ENCODE results near the gene GPHN.
"Not testable (repeated sequence)": the region's sequence is repeated elsewhere in the genome, so short reads cannot be mapped to it uniquely, and the experiment has no call there.

Gene GPHN

DNA sequence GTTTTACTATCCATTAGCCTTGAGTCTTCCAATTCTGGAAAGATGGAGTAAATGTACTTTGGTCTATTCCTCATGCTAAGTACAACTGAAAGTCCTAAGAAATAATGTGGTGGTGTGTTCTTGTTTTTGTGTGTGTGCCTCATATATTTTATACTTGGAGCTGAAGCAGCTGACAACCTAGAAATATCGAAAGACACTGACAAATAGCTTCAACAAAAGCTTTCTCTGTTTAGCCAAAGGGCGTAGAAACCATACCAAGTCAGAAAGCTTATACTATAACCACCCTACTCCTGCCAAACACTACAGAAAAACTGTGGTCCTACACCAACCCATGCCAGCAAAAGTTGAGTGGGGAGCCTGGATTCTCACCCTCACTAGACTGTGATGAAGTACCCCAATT is 188.4 kb downstream of the GPHN start:
- no peak for DNase-seq

- DNase-seq = no peak
Measured at GRCh38 chr14:66698503-66698902, 190.6 kb downstream of the GPHN start.

- no peak for DNase-seq
Measured at GRCh38 chr14:66701813-66702212, 193.9 kb downstream of the GPHN start.

- no peak for DNase-seq
Measured at GRCh38 chr14:66708267-66708666, 200.3 kb downstream of the GPHN start.

DNA sequence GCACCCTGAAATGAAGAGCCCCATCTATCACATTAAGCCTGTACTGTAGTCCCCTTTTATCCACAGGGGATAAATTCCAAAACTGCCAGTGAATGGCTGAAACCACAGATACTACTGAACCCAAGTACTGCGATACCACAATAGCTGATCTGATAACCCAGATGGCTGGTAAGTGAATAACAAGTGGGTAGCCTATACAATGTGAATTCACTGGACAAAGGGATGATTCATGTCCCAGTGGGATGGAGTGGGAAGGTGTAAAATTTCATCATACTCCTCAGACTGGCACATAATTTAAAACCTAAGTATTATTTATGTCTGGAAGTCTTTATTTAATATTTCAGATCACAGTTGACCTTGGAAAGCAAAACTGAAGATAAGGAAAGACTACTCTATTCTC is 201.3 kb downstream of the GPHN start:
- DNase-seq = no peak

DNA sequence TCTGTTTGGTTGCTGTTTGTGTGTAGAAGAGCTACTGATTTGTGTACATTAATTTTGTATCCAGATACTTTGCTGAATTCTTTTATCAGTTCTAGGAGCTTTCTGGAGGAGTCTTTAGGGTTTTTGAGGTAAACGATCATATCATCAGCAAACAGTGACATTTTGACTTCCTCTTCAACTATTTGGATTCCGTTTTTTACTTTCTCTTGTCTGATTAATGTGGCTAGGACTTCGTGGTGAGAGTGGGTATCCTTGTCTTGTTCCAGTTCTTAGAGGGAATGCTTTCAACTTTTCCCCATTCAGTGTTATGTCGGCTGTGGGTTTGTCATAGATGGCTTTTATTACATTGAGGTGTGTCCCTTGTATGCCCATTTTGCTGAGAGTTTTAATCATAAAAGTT is 206.3 kb downstream of the GPHN start:
- not testable (repeated sequence) for DNase-seq

- not testable (repeated sequence) for DNase-seq
Measured at GRCh38 chr14:66715313-66715712, 207.4 kb downstream of the GPHN start.

DNA sequence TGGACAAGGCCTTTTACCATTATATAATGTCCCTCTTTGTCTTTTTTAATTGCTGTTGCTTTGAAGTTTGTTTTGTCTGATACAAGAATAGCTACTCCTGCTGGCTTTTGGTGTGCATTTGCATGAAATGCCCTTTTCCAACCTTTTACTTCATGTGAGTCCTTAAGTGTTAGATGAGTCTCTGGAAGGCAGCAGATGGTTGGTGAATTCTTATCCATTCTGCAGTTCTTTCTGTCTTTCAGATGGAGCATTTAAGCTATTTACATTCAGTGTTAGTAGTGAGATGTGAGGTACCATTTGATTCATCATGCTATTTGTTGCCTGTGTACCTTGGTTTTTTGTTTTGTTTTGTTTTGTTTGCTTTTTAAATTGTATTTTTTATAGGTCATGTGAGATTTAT is 208.3 kb downstream of the GPHN start:
- no peak for DNase-seq

DNA sequence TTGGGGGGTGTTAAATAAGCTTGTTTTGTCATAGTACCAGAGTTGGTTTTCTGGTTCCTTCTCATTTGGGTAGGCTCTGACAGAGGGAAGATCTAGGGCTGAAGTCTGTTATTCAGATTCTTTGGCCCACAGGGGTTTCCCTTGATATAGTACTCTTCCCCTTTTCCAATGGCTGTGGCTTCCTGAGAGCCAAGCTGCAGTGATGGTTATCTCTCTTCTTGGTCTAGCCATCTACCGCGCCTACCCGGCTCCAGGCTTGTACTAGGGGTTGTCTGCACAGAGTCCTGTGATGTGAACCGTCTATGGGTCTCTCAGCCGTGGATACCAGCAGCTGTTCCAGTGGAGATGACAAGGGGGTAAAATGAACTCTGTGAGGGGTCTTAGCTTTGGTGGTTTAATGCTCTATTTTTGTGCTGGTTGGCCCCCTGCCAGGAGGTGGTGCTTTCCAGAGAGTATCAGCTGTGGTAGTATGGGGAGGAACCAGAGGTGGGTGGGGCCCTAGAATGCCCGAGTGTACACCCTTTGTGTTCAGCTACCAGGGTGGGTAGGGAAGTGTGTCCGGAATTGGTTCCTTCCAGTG is 209.7 kb downstream of the GPHN start:
- DNase-seq = no peak

DNA sequence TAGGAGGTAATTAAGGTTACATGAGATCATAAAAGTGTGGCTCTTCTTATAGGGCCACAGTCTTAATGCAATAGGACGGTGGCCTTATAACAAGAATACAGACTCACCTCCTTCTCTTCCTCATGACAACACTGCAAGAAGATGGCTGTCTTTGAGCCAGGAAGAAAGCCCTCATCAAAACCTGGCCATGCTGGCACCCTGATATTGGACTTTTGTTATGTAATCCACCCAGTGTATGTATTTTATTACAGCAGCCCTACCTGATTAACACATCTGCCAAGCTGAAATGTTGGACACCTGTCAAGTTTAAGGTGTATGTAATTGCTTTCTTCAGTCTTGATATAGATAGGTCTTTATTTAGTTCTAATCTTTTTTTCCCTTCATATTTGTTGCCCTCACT is 217.0 kb downstream of the GPHN start:
- DNase-seq = no peak

DNA sequence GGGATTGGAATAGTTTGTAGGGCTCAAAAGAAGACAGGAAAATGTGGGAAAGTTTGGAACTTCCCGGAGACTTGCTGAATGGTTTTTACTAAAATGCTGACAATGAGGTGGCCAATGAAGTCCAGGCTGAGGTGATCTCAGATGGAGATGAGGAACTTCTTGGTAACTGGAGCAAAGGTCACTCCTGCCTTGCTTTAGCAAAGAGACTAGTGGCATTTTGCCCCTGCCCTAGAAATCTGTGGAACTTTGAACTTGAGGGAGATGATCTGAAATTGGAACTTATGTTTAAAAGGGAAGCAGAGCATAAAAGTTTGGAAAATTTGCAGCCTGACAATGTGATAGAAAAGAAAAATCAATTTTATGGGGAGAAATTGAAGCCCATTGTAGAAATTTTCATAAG is 223.4 kb downstream of the GPHN start:
- DNase-seq = not testable (repeated sequence)

DNA sequence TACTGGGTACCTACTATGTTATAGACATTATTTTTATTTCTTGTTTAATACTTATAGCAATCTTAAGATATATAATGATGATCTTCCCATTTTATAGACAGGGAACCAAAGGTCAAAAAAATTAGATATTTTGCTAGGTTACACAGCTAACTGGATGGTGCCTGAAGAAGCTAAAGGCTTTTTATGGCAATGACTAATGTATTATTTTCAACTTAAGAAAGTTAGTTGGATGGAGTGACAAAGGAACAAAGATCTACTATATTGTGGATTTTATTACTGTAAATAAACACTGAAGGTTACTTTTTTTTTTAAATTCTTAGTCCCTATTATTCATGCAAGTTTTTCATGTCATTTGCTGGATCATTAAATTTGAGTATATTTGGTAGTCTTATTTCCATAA is 227.9 kb downstream of the GPHN start:
- DNase-seq = no peak

GRCh38 chr14:66739826-66740225 is 231.9 kb downstream of the GPHN start:
- no peak for DNase-seq

GRCh38 chr14:66745078-66745477 is 237.1 kb downstream of the GPHN start:
- DNase-seq = no peak

GRCh38 chr14:66746316-66747006 is 238.5 kb downstream of the GPHN start:
- DNase-seq = no peak

- DNase-seq = no peak
Measured at GRCh38 chr14:66752109-66752508, 244.2 kb downstream of the GPHN start.

DNA sequence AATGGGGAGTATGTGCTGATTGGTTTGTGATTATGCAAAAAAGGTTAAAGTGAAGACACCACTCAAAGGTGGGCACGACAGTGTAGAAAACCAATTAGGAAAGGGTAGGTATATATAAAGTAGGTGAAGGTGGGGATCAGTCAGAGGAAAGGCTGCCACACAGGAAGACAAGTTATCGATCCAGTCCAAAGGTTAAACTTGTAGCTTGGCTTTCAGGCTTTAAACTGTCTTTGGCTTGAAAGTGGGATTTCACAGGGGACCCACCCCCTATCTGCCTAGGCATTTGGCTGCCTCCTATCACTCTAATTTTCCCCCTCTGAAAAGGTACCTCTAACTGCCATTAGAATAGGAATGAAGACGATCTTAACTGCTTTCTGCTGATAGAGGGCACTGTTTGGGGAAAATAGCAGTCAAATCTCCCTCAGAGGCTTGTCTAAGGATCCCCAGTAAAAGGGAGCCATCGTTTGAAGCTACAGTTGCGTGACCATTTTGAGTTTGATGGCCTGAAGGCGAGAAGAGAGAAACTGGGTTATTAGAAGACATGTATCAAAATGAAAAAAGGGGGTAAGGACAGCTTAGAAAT is 250.2 kb downstream of the GPHN start:
- no peak for DNase-seq

DNA sequence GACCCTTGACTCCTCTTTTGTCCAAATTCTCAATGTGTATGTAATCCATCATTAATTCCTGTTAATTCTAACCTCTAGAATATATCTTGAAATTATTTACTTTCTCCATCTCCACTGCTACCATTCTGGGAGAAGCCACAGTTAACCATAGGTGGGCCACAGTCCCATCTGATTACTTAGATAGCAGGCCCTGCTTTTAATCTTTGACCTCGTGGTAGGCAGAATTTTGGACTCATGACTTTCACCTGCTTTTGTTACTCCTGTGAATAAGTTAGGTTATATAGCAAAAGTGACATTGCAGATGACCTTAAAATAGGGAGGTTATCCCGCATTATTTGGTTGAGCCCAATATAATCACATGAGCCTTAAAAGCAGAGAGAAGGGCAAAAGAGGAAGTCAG is 264.2 kb downstream of the GPHN start:
- no peak for DNase-seq

- DNase-seq = no peak
Measured at GRCh38 chr14:66782853-66783252, 274.9 kb downstream of the GPHN start.

GRCh38 chr14:66790101-66790500 is 282.2 kb downstream of the GPHN start:
- DNase-seq = no peak

GRCh38 chr14:66802962-66803361 is 295.0 kb downstream of the GPHN start:
- no peak for DNase-seq

DNA sequence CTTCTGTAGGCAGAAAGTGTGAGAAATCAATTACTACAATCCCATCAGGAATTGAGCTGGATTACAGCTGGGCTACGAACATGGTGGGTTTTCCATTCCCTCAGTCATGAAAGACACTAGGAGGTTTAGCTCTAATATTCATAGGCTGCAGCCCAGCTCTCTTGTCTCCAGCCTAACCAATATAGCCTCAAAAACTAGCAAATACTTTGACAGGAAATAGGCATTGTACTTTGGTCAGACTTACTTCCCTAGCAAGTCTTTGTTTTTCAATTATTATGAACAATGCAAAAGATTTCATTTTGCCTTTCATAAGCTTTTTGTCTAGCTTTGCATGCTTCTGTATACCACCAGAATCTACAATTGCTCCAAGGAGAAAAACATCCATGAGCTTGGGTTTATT is 296.2 kb downstream of the GPHN start:
- no peak for DNase-seq

DNA sequence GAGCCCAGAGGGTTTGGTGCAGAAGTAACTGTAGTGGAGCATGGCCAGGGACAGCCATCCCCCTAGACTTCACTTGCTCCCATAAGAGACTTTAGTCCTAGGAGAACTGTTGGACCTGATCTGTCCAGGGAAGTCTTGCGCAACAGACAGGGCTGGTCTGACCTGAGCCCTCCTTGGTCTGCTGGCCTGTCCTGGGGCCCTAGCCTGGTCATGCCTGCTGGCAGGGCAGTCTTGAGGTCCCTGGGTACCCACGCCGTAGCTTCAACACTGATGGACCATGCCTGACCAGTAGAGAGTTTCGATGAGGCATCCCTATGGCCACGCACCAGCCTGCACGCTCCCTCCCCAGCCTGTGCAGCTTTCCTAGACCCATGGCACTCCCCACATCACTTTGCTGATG is 305.7 kb downstream of the GPHN start:
- no peak for DNase-seq

- DNase-seq = no peak
Measured at GRCh38 chr14:66815687-66816086, 307.7 kb downstream of the GPHN start.

DNA sequence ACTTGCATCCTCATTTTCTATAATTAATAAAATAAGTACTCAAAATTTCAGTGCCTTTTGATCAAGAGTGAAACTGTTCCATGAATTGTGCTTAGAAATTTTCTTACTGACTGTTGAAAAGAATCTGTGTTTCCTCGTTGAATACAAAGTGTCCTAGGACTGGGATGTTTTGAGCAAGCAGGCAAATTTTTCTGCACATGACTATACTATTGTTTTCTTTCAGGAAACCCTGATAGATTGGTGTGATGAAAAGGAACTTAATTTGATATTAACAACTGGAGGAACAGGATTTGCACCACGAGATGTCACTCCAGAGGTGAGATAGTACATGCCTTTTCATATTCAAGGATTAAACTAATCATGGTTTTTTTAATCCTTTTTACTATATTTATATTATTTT is 316.3 kb downstream of the GPHN start:
- DNase-seq = no peak

Measured in NCI-H1694 (cell line).